ENCODE measurements around the gene PXDN.

- TF ChIP-seq GATA2 (IDR thresholded peaks at IDR 0.05; ENCODE audit: low read depth, low read length) (no peak), GATA3 (IDR thresholded peaks at IDR 0.05; ENCODE audit: low read depth, low read length) (no peak)
Measured at GRCh38 chr2:1685957-1686783, 58.1 kb downstream of the PXDN start.
